ENCODE results near the gene WASF1. TPM values are rescaled to one million over a fixed set of nuclear protein-coding genes. Genes with fewer than 3 reads are reported as not detected.

WASF1 gene
- total RNA-seq, 4 donors from 2014 or later = 8.0 to 11.7 (median 8.7) TPM

DNA sequence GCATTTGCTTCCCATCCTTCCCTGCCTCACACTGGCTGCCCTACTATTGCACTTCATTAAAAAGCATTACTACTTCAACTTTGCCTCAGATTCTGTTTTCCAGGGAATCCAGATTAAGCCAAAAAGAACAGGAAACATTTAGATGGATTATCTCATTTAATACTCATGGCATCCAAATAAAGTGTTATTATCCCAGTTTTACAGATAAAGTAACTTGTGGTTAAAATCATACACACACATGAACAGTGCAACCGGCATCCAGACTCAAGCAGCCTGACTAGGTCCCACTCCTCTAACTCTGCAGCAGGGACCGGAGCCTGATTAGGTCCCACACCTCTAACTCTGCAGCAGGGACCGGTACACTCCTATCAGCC, 129.0 kb downstream of the WASF1 start:
- DNase-seq (ENCODE audit: low spot score in 2 of 2) = no peak
- H3K4me3 ChIP-seq = no peak overlapping the region
- H3K4me1 ChIP-seq = peaks cover 0 to 6% (median 0%) of the 10 kb centered on the region in 4 donors
- H3K27ac ChIP-seq = no peak overlapping the region
- H3K36me3 ChIP-seq = no peaks in the 10 kb centered on the region
- 87 to 92% methylated on average over 3 of the region's 3 CpGs for WGBS, 2 donors
- TF ChIP-seq, protein P1, sequence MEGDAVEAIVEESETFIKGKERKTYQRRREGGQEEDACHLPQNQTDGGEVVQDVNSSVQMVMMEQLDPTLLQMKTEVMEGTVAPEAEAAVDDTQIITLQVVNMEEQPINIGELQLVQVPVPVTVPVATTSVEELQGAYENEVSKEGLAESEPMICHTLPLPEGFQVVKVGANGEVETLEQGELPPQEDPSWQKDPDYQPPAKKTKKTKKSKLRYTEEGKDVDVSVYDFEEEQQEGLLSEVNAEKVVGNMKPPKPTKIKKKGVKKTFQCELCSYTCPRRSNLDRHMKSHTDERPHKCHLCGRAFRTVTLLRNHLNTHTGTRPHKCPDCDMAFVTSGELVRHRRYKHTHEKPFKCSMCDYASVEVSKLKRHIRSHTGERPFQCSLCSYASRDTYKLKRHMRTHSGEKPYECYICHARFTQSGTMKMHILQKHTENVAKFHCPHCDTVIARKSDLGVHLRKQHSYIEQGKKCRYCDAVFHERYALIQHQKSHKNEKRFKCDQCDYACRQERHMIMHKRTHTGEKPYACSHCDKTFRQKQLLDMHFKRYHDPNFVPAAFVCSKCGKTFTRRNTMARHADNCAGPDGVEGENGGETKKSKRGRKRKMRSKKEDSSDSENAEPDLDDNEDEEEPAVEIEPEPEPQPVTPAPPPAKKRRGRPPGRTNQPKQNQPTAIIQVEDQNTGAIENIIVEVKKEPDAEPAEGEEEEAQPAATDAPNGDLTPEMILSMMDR (IDR thresholded peaks at IDR 0.05) = no peak
- TF ChIP-seq EP300 (IDR thresholded peaks at IDR 0.05) (no peak), POLR2A (IDR thresholded peaks at IDR 0.05) (no peak)
- H3K9me3 ChIP-seq = peaks cover 0 to 6% (median 0%) of the 10 kb centered on the region in 4 donors
- H3K27me3 ChIP-seq = no peaks in the 10 kb centered on the region

Other genes starting within 250 kb of the WASF1 start
- not detected for gene GPR6, start 201.4 kb downstream of the WASF1 start, total RNA-seq
- gene CDC40, start 757 bp upstream of the WASF1 start, total RNA-seq = 10 to 100 TPM; 16.2 to 19.3 (median 16.5) TPM
- 1 to 10 TPM in 1 of 4 donors, under 1 TPM in 3; 0.63 to 2.4 (median 0.93) TPM for gene METTL24, start 178.7 kb upstream of the WASF1 start, total RNA-seq
- gene DDO, start 235.9 kb upstream of the WASF1 start, total RNA-seq = 1 to 10 TPM in 3 of 4 donors, under 1 TPM in 1; 0.59 to 2.1 (median 1.4) TPM

All from tibial nerve (tissue), 4 donors.